Ascending aorta (tissue), 2 donors: ENCODE data around the gene PLCH1. TPM values are rescaled to one million over a fixed set of nuclear protein-coding genes. Genes with fewer than 3 reads are reported as not detected.

Experiments used
- DNase-seq, 2 donors: peaks; one replicate each; pipeline ENCODE4 v3.0.0-alpha.2; 2019; ENCODE audit warnings: low spot score in 2 of 2
- H3K27ac ChIP-seq, 2 donors: fragments of 200-600 bp; sonication (generic); one replicate each; pipeline ENCODE4 v1.5.1; 2016 to 2017; ENCODE audit warnings: mild to moderate bottlenecking in 1 of 2
- H3K27me3 ChIP-seq: fragments of 200-600 bp; sonication (generic); one replicate; pipeline ENCODE4 v1.5.1; 2017
- H3K36me3 ChIP-seq, 2 donors: fragments of 200-600 bp; sonication (generic); one replicate each; pipeline ENCODE4 v1.5.1; 2016
- H3K4me1 ChIP-seq, 2 donors: fragments of 200-600 bp; sonication (generic); one replicate each; pipeline ENCODE4 v1.5.1; 2016 to 2017; ENCODE audit warnings: mild to moderate bottlenecking in 1 of 2
- H3K4me3 ChIP-seq, 2 donors: fragments of 200-600 bp; sonication (generic); one replicate each; pipeline ENCODE4 v1.5.1; 2016 to 2017; ENCODE audit warnings: mild to moderate bottlenecking in 1 of 2
- H3K9me3 ChIP-seq, 2 donors: fragments of 200-600 bp; sonication (generic); one replicate each; pipeline ENCODE4 v1.5.1; 2016
- CTCF ChIP-seq, 3 experiments: fragments of 200-600 bp in 2 of 3; fragments of 450-650 bp in 1 of 3; sonication (generic) in 2 of 3; IDR thresholded peaks; one replicate each; pipeline ENCODE4 v1.5.1; 2016 to 2019; ENCODE audit warnings: antibody characterized with exemption in 3 of 3, mild to moderate bottlenecking in 1 of 3, moderate library complexity in 1 of 3
- intact Hi-C: fragments of 100-400 bp; cut with DNase I; formaldehyde crosslinking; loops from one replicate; pipeline ENCODE4 v1.15.1; 2023
- total RNA-seq: library from RNA; depleted of rRNA; stranded (reverse); fragments of >200 nt; gene quantifications from one replicate; pipeline ENCODE4 v1.1.0, GENCODE V29; 2016

Gene PLCH1
- total RNA-seq, 1 donor from 2014 or later = not detected

DNA sequence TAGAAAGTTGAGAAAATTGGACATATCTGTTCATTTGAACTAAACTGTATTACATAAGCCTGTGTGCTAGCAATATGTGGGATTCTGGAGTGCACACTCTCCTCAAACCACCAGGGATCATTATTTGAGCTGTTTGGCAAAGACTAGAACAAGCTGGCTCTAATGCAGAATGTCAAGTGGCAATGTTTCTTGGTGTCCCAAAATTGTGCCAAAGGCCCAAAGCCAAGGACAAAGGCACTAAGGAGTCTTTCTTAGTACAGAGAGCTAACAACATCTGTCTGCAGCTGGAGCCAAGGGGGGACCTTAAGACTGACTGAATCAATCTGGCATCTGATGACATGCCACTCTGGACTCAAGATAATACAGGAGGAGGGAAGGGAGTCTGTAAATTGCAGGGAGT is 374.7 kb downstream of the PLCH1 start:
- no peaks in the 10 kb centered on the region for H3K4me1 ChIP-seq
- H3K9me3 ChIP-seq = peaks cover 2 to 15% of the 10 kb centered on the region in 2 donors
- no peaks in the 10 kb centered on the region for H3K36me3 ChIP-seq
- no peak overlapping the region for H3K4me3 ChIP-seq
- no peak for DNase-seq
- H3K27me3 ChIP-seq = no peaks in the 10 kb centered on the region
- no peak for TF ChIP-seq CTCF (IDR thresholded peaks at IDR 0.05)
- intact Hi-C loops = no loop called here
- no peak overlapping the region for H3K27ac ChIP-seq

GRCh38 chr3:155369735-155370134 is 375.1 kb downstream of the PLCH1 start:
- Histone ChIP-seq H3K36me3 (no peaks in the 10 kb centered on the region), H3K4me3 (no peak overlapping the region), H3K27ac (no peak overlapping the region), H3K27me3 (no peaks in the 10 kb centered on the region), H3K4me1 (no peaks in the 10 kb centered on the region), H3K9me3 (peaks cover 4 to 19% of the 10 kb centered on the region in 2 donors)
- TF ChIP-seq CTCF (IDR thresholded peaks at IDR 0.05) = no peak
- intact Hi-C loops = no loop called here
- DNase-seq = no peak

DNA sequence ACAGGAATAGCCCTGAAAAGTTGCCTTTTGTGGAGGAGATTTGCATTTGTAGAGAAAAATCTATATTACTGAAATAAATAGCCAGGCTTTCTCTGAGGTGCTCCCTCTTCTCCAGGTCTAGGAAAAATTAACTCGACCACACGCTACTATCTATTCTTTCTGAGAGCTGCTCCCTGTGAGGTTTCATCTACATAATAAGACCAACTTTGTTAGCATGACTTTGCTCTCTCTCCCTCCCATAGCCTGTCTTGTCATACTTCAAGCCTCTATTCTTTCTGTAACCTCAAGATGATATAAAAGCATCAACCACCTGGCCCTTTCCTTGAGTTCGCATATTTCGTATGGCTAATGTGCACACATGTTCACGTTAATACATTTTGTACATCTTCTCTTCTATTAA is 375.6 kb downstream of the PLCH1 start:
- Histone ChIP-seq H3K36me3 (no peaks in the 10 kb centered on the region), H3K27me3 (no peaks in the 10 kb centered on the region), H3K4me3 (no peak overlapping the region), H3K27ac (no peak overlapping the region), H3K9me3 (peaks cover 4 to 20% of the 10 kb centered on the region in 2 donors), H3K4me1 (no peaks in the 10 kb centered on the region)
- intact Hi-C loops = no loop called here
- DNase-seq = no peak
- TF ChIP-seq CTCF (IDR thresholded peaks at IDR 0.05) = no peak

DNA sequence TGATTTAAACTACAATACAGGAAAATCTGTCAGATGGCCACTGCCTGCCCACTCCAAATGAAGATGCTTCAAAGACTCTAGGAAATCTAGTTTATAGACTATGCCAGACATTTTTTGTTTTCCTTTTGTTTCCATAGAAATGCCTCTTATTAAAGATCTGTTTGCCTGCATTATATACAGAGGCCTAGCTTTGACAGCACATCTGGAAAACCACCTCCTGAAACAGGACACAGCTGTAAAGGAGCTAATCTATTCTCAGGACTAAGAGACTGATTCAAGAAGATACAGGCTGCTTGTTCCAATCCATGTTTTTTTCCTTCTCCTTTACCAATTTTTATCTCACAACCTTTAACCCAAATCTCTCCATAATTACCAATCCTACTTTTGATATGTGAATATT is 376.1 kb downstream of the PLCH1 start:
- no peaks in the 10 kb centered on the region for H3K27me3 ChIP-seq
- H3K36me3 ChIP-seq = no peaks in the 10 kb centered on the region
- H3K4me3 ChIP-seq = no peak overlapping the region
- intact Hi-C loops = no loop called here
- DNase-seq = no peak
- H3K27ac ChIP-seq = no peak overlapping the region
- TF ChIP-seq CTCF (IDR thresholded peaks at IDR 0.05) = no peak
- peaks cover 4 to 20% of the 10 kb centered on the region in 2 donors for H3K9me3 ChIP-seq
- no peaks in the 10 kb centered on the region for H3K4me1 ChIP-seq

- intact Hi-C loops = no loop called here
- no peak for TF ChIP-seq CTCF (IDR thresholded peaks at IDR 0.05)
- DNase-seq = no peak
- Histone ChIP-seq H3K9me3 (peaks cover 4 to 20% of the 10 kb centered on the region in 2 donors), H3K36me3 (no peaks in the 10 kb centered on the region), H3K27me3 (no peaks in the 10 kb centered on the region), H3K4me3 (no peak overlapping the region), H3K4me1 (no peaks in the 10 kb centered on the region), H3K27ac (no peak overlapping the region)
Measured at GRCh38 chr3:155367506-155367905, 377.4 kb downstream of the PLCH1 start.

DNA sequence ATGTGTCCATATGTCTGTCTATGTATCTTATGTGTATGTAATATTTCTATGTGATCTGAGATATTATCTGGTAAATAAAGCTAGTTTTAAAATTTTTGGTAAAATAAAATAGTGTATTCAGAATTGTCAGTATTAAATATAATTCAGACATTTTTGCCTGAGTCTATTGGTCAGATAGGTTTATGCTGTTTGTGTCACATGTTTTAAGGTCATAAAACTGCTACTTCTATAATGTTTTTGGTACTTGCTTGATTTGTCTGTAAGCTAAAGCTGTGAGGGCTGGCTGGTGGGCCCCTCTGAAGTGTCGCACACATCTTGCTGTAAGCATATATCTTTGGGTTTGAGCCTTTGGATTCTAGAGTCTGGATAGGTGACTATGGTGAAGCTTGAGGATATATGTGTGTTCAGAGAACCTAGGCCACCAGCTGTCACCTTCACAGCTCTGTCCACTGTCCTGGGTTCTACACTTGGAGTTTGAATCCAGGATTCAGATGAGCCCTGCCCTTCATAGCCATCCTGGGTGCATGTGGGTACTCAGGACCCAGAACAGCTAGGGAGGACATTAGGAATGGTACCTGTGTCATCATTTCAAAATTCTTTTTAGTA is 379.6 kb downstream of the PLCH1 start:
- H3K4me3 ChIP-seq = no peak overlapping the region
- peaks cover 4 to 20% of the 10 kb centered on the region in 2 donors for H3K9me3 ChIP-seq
- H3K4me1 ChIP-seq = no peaks in the 10 kb centered on the region
- DNase-seq = no peak
- no peak overlapping the region for H3K27ac ChIP-seq
- no peaks in the 10 kb centered on the region for H3K36me3 ChIP-seq
- no peaks in the 10 kb centered on the region for H3K27me3 ChIP-seq
- no peak for TF ChIP-seq CTCF (IDR thresholded peaks at IDR 0.05)
- intact Hi-C loops = no loop called here
